Omental fat pad (tissue), 4 donors: ENCODE data around the gene TSPAN8. TPM values are rescaled to one million over a fixed set of nuclear protein-coding genes. Genes with fewer than 3 reads are reported as not detected.

Experiments used
- ATAC-seq: fragments of 150-250 bp; one replicate; pipeline ENCODE4 v1.9.1; 2016; ENCODE audit warnings: mild to moderate bottlenecking, moderate library complexity; ENCODE audit not compliant: low FRiP score
- DNase-seq: peaks from one replicate; pipeline ENCODE4 v3.0.0-alpha.2; 2019; ENCODE audit warnings: low spot score
- CTCF ChIP-seq, 3 donors: fragments of 450-650 bp; IDR thresholded peaks; one replicate each; pipeline ENCODE4 v1.5.1; 2016 to 2017; ENCODE audit warnings: antibody characterized with exemption in 3 of 3, mild to moderate bottlenecking in 3 of 3, moderate library complexity in 2 of 3
- total RNA-seq, 4 donors: library from RNA; depleted of rRNA; stranded (reverse); fragments of >200 nt; gene quantifications; one replicate each; pipeline ENCODE4 v1.1.0, GENCODE V29; 2016

TSPAN8 gene
- total RNA-seq, 4 donors from 2014 or later, result 2.9 to 13.4 (median 10.1) TPM

GRCh38 chr12:71075743-71076142 lies 82.1 kb downstream of the TSPAN8 start:
- no peak for ATAC-seq
- no peak for TF ChIP-seq CTCF (IDR thresholded peaks at IDR 0.05)
- no peak for DNase-seq

Other genes with a start within 250 kb of the TSPAN8 start
- gene PTPRR, start 237.3 kb downstream of the TSPAN8 start, total RNA-seq, result under 1 TPM; 0.24 to 0.95 (median 0.30) TPM